ENCODE measurements around the gene RIPOR3. TPM values are rescaled to one million over a fixed set of nuclear protein-coding genes. Genes with fewer than 3 reads are reported as not detected.

RIPOR3 gene
- total RNA-seq, 1 donor from 2014 or later = not detected

DNA sequence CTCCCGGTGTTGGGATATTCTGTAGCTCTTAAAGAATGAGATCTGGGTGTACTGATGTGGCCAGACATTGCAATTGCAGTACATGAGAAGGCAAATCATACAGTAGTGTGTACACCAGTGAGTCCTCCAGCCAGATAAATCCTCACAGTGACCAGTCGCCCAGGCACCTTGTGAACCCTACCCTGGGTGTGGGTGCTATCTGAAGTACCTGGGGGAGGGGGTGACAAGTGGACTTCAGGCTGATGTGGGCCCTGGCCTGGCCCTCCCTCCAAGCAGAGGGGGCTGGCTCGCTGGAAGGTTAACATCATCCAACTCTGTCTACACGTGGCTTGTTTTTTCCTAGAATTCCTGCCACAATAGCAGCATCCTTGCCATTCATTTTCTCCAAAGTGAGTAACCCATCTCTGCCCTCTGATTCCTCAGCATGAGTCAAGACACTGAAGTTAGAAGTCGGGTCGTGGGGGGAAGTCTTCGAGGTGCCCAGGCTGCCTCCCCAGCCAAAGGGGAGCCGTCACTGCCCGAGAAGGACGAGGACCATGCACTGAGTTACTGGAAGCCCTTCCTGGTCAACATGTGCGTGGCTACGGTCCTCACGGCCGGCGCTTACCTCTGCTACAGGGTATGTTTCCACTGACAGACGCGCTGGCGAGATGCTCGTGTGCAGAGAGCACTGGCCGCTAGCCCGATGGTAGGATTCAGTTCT is 110.3 kb downstream of the RIPOR3 start:
- H3K27me3 Mint-ChIP-seq (ENCODE audit: insufficient read depth) = no peaks in the 10 kb centered on the region
- no peaks in the 10 kb centered on the region for H3K9me3 Mint-ChIP-seq
- peaks cover 7% of the 10 kb centered on the region for H3K4me1 Mint-ChIP-seq (ENCODE audit: low read depth)
- no peak overlapping the region for H3K4me3 Mint-ChIP-seq
- H3K27ac Mint-ChIP-seq = no peak overlapping the region
- intact Hi-C loops (cut with micrococcal nuclease) = loop anchor here (1.0 kb wide), 1 partner anchor 103 kb away; no protein-coding TSS in a partner anchor
- DNase-seq (ENCODE audit: low spot score) = no peak
- peaks cover 46% of the 10 kb centered on the region for H3K36me3 Mint-ChIP-seq (ENCODE audit: low read depth)

DNA sequence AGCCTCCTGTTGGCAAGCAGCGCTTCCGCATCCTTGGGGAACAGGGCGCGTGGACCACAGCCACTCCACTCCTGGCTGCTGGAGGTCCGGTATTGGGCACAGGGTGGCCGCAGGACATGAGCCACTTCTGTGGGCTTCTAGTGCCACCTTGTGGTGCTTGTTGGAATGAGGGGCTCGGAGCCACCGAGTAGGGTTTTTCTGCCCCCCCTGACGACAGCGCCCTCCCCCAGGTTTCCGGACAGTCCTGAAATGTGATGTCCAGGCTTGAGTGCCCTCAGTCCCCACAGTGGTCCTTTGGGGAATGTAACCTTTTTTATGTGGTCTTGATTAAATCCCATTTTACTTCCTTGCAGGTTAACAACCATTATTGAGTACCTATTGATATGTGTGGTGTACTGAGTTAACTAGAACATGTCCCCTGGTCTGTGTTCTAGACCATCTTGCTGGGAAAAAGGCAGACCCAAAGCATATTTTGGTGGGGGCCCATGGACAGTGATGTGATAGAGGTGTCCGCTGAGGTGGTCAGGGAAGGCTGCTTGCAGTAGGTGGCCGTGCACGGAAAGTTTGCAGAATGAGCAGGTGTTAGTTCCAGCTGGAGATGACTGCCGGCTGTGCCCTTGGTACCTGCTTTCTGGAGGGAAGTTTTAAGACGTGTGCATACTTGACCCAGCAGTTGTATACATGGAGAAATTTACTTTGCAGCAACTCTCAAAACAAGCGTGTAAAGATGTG is 111.2 kb downstream of the RIPOR3 start:
- intact Hi-C loops (cut with micrococcal nuclease) = loop anchor here (1.0 kb wide), 1 partner anchor 102 kb away; no protein-coding TSS in a partner anchor
- Mint-ChIP-seq H3K4me1 (ENCODE audit: low read depth) (peaks cover 11% of the 10 kb centered on the region), H3K4me3 (no peak overlapping the region), H3K27ac (no peak overlapping the region), H3K27me3 (ENCODE audit: insufficient read depth) (no peaks in the 10 kb centered on the region), H3K9me3 (no peaks in the 10 kb centered on the region), H3K36me3 (ENCODE audit: low read depth) (peaks cover 52% of the 10 kb centered on the region)
- DNase-seq (ENCODE audit: low spot score) = no peak

DNA sequence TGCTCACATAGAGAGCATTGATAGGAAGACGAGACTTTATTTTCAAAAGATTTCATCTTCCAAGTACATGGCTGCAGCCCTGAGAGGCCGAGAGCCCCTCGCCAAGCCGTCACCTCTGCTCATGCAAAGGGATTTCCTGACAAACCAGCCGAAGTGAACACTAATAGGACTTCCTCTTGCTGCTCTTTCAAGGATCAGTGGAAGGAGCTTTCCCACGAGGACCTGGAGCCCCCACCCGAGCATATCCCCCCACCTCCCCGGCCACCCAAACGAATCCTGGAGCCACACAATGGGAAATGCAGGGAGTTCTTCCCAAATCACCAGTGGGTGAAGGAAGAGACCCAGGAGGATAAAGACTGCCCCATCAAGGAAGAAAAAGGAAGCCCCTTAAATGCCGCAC is 111.8 kb downstream of the RIPOR3 start:
- no peak overlapping the region for H3K4me3 Mint-ChIP-seq
- H3K9me3 Mint-ChIP-seq = no peaks in the 10 kb centered on the region
- DNase-seq (ENCODE audit: low spot score) = no peak
- H3K27me3 Mint-ChIP-seq (ENCODE audit: insufficient read depth) = no peaks in the 10 kb centered on the region
- intact Hi-C loops (cut with micrococcal nuclease) = no loop called here
- H3K27ac Mint-ChIP-seq = no peak overlapping the region
- peaks cover 11% of the 10 kb centered on the region for H3K4me1 Mint-ChIP-seq (ENCODE audit: low read depth)
- peaks cover 55% of the 10 kb centered on the region for H3K36me3 Mint-ChIP-seq (ENCODE audit: low read depth)

DNA sequence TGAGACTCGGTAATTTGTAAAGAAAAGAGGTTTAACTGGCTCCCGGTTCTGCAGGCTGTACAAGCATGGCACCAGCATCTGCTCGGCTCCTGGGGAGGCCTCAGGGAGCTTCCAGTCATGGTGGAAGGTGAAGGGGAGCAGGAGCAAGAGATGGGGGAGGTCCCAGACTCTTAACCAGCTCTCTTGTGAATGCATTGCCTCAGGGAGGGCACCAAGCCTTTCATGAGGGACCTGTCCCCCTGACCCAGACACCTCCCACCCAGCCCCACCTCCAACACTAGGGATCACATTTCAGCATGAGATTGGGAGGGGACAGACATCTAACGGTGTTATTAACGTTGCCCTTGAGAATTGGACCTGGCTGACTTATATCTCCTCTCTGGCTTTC is 112.6 kb downstream of the RIPOR3 start:
- Mint-ChIP-seq H3K27ac (no peak overlapping the region), H3K27me3 (ENCODE audit: insufficient read depth) (no peaks in the 10 kb centered on the region)
- DNase-seq (ENCODE audit: low spot score) = no peak

DNA sequence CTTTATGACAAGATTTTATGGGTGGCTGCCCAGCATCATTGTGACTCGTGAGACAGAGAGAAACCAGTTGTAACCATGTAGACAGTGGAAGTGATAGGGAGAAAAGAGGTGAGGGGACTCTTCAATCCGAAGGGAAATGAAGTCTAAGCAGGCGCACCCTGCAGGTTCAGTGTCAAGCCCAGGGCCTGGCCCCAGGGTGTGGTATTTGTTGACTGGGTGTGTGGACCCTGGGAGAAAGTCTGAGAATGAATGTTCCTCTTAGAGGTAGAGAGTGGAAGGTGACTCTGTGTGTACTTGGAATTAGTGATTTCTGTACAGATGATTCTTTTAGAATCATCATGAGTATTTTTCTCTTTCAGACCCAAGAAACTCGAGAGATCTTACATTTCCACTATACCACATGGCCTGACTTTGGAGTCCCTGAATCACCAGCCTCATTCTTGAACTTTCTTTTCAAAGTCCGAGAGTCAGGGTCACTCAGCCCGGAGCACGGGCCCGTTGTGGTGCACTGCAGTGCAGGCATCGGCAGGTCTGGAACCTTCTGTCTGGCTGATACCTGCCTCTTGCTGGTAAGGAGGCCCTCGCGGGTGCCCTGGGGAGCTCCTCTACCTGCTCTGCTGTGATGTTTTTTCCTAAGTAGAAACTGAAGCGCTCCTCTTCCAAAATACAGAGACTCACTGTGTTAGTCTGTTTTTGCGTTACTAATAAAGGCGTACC is 113.1 kb downstream of the RIPOR3 start:
- H3K27ac Mint-ChIP-seq = no peak overlapping the region
- H3K27me3 Mint-ChIP-seq (ENCODE audit: insufficient read depth) = no peaks in the 10 kb centered on the region
- no peak overlapping the region for H3K4me3 Mint-ChIP-seq
- H3K36me3 Mint-ChIP-seq (ENCODE audit: low read depth) = peaks cover 60% of the 10 kb centered on the region
- DNase-seq (ENCODE audit: low spot score) = no peak
- H3K4me1 Mint-ChIP-seq (ENCODE audit: low read depth) = peaks cover 11% of the 10 kb centered on the region
- H3K9me3 Mint-ChIP-seq = no peaks in the 10 kb centered on the region
- intact Hi-C loops (cut with micrococcal nuclease) = no loop called here

More for the DNA sequence above, 112.6 kb downstream of the RIPOR3 start:
- no peaks in the 10 kb centered on the region for H3K9me3 Mint-ChIP-seq
- no peak overlapping the region for H3K4me3 Mint-ChIP-seq
- H3K36me3 Mint-ChIP-seq (ENCODE audit: low read depth) = peaks cover 61% of the 10 kb centered on the region
- peaks cover 11% of the 10 kb centered on the region for H3K4me1 Mint-ChIP-seq (ENCODE audit: low read depth)
- intact Hi-C loops (cut with micrococcal nuclease) = no loop called here

DNA sequence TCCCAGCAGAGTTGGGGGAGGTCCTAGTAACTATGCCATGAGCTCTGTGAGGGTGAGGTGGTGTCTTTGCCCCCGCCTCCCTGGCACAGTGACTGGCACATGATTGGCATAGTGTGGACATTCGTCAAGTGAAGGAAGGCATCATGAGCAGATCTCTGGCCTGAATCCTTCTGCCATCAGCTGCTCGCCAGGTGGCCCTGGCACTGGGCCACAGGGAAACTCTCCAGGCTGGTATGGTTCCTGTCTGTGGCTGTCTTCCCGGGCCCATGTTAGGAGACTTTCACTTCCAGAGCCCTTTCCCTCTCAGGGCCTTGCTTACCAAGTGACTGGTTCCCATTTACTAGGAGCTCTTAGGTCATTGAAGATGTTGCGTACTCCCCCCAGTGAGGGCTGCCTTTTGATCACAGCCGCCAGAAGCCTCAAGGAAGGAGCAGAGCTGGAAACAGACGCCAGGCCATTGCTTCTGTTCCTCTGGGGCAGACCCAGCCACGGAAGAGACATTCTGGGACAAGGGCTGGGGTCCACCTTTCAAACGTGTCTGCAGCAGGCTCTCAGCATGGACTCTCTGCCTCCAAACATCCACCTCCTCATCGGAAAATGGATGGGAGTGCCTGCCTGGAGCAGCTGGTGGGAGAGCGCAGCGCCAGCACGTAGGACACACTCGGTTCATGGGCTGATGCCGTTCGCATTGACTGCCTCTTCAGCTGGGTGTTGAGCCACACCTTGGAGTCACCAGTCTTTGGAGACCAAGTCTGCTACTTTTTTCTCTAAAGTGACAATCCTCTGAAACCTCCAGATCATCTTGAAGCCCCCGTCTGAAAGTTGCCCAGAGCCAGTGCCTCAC is 113.9 kb downstream of the RIPOR3 start:
- intact Hi-C loops (cut with micrococcal nuclease) = no loop called here
- H3K27me3 Mint-ChIP-seq (ENCODE audit: insufficient read depth) = no peaks in the 10 kb centered on the region

DNA sequence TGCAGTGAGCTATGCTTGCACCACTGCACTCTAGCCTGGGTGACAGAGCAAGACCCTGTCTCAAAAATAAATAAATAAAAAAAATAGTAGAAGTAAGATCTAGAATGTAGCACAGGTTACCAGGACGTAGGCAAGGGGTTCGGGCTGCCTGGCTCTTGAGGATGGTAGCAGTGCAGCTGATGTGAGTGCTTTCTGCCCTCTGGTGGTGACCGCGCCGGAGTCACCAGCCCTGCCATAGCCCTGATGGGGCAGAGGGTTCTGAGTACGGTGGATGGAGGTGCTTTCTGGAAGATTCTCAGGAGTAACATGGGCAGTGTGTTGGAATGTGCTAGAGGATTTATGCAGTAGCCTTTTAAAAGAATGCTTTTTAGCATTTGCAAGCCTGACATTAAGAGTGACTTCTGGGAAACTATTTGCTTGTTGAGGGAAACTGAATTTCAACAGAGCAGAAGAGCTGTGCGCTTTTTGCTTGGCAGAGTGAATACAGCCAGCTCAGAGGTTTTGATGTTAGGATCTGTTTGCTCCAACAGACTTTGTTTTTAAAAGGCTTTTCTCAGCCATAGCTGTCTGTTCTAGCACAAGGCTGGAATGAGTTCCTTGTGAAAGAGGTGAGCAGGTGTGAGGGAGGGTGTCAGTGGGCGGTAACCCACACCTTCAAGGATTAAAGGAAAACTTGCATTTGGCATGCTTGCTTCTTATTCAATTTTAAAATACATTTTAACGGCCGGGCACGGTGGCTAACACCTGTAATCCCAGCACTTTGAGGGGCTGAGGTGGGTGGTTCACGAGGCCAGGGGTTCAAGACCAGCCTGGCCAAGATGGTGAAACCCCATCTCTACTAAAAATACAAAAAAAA is 115.2 kb downstream of the RIPOR3 start:
- peaks cover 28% of the 10 kb centered on the region for H3K4me1 Mint-ChIP-seq (ENCODE audit: low read depth)
- no peak overlapping the region for H3K4me3 Mint-ChIP-seq
- peaks cover 59% of the 10 kb centered on the region for H3K36me3 Mint-ChIP-seq (ENCODE audit: low read depth)
- H3K9me3 Mint-ChIP-seq = no peaks in the 10 kb centered on the region
- peak overlapping the region; percentile 71 for H3K27ac Mint-ChIP-seq
- peak; percentile 37 for DNase-seq (ENCODE audit: low spot score)
- intact Hi-C loops (cut with micrococcal nuclease) = loop anchor here (1.0 kb wide), 3 partner anchors 66 to 390 kb away; partner anchors contain the start of gene PTPN1
- no peaks in the 10 kb centered on the region for H3K27me3 Mint-ChIP-seq (ENCODE audit: insufficient read depth)

More for the DNA sequence above, 113.9 kb downstream of the RIPOR3 start:
- H3K4me1 Mint-ChIP-seq (ENCODE audit: low read depth) = peaks cover 15% of the 10 kb centered on the region
- H3K27ac Mint-ChIP-seq = no peak overlapping the region
- DNase-seq (ENCODE audit: low spot score) = no peak
- peaks cover 61% of the 10 kb centered on the region for H3K36me3 Mint-ChIP-seq (ENCODE audit: low read depth)
- H3K9me3 Mint-ChIP-seq = no peaks in the 10 kb centered on the region
- H3K4me3 Mint-ChIP-seq = no peak overlapping the region

DNA sequence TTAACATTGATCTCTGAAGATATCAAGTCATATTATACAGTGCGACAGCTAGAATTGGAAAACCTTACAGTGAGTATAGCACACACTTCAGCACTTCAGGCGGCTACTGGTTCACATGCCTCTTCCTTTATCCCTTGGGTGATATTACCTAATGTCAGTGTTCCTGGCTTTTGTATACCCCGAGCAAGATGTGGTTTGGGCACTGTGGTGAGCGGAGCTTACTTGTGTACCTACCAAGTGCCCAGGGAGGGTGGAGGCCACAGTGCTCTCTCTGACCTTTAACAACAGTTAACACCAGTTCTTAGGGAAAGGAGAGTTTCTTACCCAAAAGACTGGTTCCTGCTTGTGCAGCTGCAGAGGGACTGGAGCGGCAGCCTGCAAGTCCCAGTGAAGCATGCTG is 116.8 kb downstream of the RIPOR3 start:
- no peaks in the 10 kb centered on the region for H3K27me3 Mint-ChIP-seq (ENCODE audit: insufficient read depth)
- DNase-seq (ENCODE audit: low spot score) = no peak
- H3K4me3 Mint-ChIP-seq = no peak overlapping the region
- H3K27ac Mint-ChIP-seq = no peak overlapping the region
- H3K9me3 Mint-ChIP-seq = no peaks in the 10 kb centered on the region
- H3K4me1 Mint-ChIP-seq (ENCODE audit: low read depth) = peaks cover 43% of the 10 kb centered on the region
- H3K36me3 Mint-ChIP-seq (ENCODE audit: low read depth) = peaks cover 52% of the 10 kb centered on the region
- intact Hi-C loops (cut with micrococcal nuclease) = no loop called here

DNA sequence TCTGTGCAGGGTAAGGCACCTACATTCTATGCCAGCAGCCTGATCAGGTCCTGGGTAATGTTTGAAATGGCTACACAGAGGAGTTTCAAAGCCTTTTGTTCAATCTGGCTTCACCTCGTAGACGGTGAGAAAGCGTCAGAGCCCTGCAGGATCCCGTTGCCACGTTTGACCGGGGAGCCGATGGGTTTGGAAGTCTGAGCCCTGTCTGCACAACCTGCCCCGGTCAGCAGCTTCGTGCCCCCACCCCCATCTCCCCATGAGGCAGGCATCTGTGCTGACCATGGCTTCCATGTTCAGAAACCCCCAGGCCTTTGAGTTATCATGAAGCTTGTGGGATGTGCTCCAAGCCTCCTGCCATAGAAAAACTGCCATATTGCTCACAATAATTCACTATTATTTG is 117.2 kb downstream of the RIPOR3 start:
- Mint-ChIP-seq H3K4me3 (no peak overlapping the region), H3K4me1 (ENCODE audit: low read depth) (peaks cover 48% of the 10 kb centered on the region), H3K9me3 (no peaks in the 10 kb centered on the region), H3K27me3 (ENCODE audit: insufficient read depth) (no peaks in the 10 kb centered on the region), H3K36me3 (ENCODE audit: low read depth) (peaks cover 55% of the 10 kb centered on the region), H3K27ac (no peak overlapping the region)
- no peak for DNase-seq (ENCODE audit: low spot score)
- intact Hi-C loops (cut with micrococcal nuclease) = no loop called here

DNA sequence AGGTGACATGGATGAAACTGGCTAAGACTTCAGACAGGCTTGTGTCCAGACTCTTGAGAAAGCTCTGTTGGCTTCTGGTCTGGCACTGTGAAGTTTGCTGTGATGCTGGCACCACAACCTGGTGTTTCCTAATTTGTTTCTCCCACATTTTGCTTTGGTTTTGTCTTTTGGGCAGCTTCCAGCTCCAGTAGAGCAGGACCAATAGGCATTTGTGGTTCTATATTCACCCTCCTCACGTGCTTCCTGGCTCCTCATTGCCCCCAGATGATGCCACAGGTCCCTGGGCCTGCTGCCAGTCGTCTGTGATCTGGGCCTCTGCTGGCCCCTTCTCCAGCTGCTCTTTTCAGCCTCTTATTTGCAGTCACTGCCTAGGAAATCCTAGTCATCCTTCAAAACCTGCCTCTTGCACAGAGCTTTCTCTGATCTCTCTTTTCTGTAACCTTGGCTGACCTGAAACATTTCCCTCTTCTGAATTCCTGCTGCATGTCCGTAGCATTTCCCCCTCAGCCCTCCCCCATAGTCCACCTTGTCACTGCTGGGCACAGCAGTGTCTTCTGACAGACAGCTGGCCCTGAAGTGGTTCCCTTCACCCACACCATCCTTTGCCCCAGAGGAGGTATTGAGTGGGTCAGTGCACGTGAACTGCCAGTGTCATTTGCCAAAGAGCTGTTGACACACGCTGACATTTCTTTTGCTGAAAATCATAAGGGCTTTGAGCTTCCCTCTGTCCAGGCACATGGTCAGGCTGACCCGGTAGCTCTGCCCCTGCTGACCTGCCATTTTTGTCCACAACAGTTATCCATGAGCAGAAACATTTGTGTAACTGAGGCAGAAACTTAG is 118.2 kb downstream of the RIPOR3 start:
- H3K27me3 Mint-ChIP-seq (ENCODE audit: insufficient read depth) = no peaks in the 10 kb centered on the region
- H3K36me3 Mint-ChIP-seq (ENCODE audit: low read depth) = peaks cover 61% of the 10 kb centered on the region
- H3K4me1 Mint-ChIP-seq (ENCODE audit: low read depth) = peaks cover 58% of the 10 kb centered on the region
- no peak for DNase-seq (ENCODE audit: low spot score)
- H3K4me3 Mint-ChIP-seq = no peak overlapping the region
- H3K27ac Mint-ChIP-seq = peak overlapping the region; percentile 18
- H3K9me3 Mint-ChIP-seq = no peaks in the 10 kb centered on the region
- intact Hi-C loops (cut with micrococcal nuclease) = no loop called here

DNA sequence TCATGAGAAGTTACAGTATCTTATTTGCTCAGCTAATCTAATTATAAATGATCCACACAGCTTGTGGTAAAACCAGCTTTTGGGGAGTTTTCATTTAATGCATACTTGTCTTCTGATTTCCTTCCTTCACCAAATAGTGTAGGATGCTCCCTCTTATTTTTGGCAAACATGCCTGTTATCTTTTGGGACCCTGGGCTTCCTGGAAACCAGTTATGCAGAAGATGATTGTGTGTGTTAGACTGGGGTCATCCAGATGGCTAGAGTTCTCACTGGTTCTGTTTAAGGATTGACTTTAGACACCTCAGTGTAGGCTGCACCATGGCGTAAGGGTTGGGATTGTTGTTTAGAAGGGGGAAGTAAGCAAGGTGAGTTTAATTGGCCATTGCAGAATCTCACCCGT is 119.9 kb downstream of the RIPOR3 start:
- Mint-ChIP-seq H3K4me1 (ENCODE audit: low read depth) (peaks cover 73% of the 10 kb centered on the region), H3K27ac (no peak overlapping the region), H3K36me3 (ENCODE audit: low read depth) (peaks cover 70% of the 10 kb centered on the region), H3K9me3 (no peaks in the 10 kb centered on the region), H3K4me3 (no peak overlapping the region), H3K27me3 (ENCODE audit: insufficient read depth) (no peaks in the 10 kb centered on the region)
- DNase-seq (ENCODE audit: low spot score) = no peak
- intact Hi-C loops (cut with micrococcal nuclease) = loop anchor here (2.0 kb wide), 1 partner anchor 17 kb away; no protein-coding TSS in a partner anchor

Measured in activated T-helper 1 cell treated with anti-CD3 and anti-CD28 coated beads, Interleukin-12 subunit alpha, Interleukin-12 subunit beta, Interleukin-2, Interleukin-4 antibody, amounts not matched to agents 30 ng/mL and 10 ng/mL and 1 ng/mL, durations not matched to agents 14 hours and 24 hours and 36 hours (primary cell).